GM19099 (cell line): ENCODE results near the gene GSG1L.

ENCODE experiments used
- POLR2A ChIP-seq: IDR thresholded peaks from 3 replicates; pipeline ENCODE4 v1.6.1; 2011; ENCODE audit warnings: low read depth; ENCODE audit not compliant: insufficient read length; ENCODE audit errors: extremely low read depth

The GSG1L gene

DNA sequence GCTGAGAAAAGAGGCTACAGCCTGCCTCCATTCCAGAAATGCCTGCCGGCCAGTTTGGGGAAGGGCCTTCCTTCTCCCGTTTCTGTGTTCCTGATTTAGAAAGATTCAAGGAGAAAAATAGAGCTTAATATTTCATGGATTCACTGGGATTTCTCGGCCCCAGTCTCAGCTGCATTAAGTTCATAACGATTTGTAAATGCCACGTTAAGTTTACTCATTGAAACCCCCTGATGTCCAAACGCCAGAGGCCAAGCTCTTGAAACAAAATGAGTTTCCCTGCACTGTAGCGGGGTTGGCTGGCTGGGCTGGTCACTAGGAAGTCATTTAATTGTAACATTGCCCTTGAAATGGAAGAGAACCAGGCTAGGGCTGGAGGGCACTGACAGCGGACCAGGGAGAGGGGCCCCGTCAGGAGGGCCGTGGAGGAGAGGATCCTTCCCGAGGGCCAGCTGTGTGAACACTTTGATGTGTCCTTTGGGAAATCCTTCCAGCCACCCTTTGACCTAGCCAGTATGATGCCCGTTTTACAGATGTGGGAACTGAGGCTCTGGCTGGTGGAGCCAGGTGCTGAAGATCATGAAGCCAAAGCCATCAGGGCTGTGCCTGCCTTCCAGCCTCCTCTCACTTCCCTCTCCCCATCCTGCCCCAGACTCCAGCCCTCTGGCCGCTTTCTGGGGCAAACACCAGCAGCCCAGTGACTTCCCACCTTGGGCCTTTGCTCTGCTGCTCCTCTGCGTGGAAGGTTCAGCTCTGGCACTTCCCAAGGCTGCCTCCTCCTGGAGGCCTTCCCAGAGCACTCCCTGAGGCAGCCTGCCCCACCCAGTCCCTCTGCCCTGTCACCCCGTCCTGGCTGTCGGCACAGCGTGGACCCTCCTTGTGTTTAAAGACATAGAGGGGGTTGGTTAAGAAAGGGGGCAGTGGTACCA is 293.0 kb downstream of the GSG1L start:
- no peak for TF ChIP-seq POLR2A

DNA sequence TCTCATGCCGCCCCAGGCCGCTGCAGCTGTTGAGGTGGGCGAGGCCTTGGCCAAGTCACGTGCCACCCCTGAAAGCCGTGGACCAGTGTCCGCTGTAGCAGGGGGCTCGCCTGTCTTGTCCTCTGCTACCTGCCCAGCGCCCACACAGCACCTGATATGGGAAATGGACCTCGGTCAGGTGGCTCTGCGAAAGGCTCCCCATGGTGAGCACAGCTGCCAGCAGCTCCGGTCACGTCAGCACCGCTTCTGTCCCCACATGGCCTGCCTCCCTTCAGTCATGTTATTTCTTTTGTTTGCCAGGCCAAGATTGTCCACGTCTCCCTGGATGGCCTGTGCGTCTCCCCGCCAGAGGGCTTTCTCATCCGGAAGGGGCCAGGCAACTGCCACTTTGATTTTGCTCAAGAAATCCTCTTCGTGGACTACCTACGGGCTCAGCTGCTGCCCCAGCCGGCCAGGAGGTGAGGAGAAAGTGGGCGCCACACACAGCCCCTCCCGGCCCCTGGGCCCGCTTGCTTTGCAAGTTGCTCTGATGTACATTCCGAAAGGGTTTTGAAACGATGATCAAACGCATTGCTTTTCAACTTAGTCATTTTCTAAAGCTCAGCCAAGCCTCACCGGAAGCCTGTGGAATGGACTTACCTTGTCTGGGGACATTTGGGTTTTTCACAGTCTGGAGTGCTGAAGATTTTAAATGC is 293.8 kb downstream of the GSG1L start:
- no peak for TF ChIP-seq POLR2A

GRCh38 chr16:27768651-27769272 is 294.8 kb downstream of the GSG1L start:
- TF ChIP-seq POLR2A: no peak

DNA sequence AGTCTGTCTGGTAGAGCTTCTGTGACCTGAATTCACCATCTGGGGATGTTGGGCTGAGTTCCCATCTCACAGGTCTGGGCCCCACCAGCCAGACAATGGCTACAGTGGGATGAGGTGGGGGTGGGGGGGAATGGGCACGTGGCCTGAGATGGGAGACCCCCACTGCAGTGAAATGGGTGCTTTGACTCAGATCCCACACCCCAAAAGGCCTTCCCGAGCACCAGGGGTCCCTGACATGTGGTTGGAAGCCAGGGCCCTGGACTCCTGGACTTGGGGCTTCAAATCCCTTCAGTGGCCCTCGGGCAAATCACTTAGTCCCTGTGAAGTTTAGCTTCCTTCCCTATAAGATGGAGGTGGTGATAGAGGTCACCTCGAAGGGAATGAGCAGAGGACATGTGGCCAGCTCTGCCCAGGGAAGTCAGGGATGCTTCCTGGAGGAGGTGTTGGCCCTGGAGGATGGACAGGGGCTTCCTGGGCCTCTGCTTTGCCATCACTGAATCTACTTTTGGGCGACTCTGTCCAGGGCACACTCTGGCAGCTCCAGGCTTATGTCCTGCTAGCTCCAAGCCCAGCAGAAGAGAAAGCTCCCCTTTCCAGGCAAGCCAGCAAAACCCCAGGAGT is 295.4 kb downstream of the GSG1L start:
- TF ChIP-seq POLR2A: no peak

GRCh38 chr16:27767081-27767480 is 296.4 kb downstream of the GSG1L start:
- TF ChIP-seq POLR2A: no peak

DNA sequence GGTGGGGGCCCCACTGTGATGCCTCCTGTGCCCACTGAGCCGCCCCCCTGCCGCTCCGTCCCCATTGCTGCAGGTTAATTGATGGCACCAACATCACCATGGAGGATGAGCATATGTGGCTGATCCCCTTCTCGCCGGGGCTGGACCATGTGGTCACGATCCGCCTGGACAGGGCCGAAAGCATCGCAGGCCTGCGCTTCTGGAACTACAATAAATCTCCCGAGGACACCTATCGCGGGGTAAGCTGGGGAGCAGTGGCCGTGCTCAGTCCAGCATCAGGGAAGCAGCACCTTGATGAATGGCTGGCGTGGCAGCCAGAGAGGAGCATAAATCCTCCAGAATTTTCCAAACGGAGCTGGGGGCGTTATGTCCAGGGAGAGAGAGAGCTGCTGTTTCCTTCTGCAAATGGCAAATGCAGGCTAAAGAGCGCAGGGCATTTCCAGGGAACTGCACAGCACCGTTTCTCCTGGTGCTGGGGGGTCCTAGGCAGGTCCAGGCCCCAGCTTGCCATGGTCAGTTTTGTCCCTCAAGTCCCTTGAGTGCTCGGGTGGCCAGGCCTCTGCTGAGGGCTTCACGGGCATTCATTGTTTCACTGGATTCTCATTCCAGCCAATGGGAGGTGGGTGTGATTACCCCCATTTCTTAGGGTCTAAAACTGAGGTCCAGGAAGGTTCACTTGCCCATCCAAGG is 297.1 kb downstream of the GSG1L start:
- TF ChIP-seq POLR2A: no peak

DNA sequence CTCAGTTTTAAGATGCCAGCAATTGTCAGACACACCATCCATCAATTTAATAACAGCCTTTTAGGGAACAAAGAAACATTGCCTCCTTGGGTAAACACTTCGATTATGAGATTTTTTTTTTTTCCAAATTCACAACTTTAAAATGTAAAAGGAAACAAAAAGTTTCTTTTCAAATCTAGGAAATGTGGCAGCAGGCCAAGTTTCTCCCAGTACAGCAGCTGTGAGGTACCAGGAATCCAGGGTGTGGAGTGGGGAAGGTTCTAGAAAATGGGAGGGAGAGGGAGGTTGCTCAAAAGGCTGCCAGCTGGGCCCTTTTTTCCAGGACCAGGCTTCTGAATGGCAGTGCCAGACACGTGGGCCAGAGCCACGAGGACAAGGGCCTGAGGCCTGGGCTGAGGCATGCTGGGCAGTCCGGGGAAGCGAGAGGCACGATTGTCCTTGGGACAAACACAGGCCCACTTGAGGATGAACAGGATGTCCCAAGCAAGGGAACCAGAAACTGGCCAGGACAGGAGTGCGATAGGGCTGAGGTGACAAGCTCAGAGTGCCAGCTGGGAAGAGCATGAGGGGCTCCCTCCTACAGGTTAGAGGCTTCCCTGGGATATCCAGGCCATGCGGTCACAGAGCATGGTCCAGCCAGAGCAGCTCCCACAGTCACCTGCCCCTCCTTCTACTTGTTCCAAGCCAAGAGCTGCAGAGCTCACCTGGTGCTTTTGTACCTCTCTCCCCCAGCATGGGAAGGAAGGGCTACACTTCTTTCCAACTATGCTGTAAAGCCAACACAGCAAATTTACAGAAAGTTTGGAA is 298.4 kb downstream of the GSG1L start:
- TF ChIP-seq POLR2A: no peak

DNA sequence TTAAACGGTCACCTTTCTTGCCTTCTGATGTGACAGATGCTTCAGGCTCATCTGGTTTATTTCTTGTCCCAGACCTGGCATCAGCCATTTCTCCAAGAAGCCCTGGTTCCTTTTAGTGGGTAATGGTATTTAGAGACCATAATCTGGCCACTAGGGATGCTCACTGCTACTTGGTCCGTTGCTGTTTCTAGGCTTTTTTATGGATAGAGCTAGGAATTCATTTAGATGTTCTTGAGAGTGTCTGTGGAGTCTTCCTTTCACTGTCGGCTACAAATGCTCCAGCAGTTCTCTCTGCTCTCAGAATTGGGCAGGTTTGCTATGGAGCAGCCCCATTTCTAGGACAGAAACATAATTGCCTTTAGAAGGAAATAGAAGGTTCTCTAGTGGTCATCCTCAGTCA is 299.1 kb downstream of the GSG1L start:
- TF ChIP-seq POLR2A: no peak

DNA sequence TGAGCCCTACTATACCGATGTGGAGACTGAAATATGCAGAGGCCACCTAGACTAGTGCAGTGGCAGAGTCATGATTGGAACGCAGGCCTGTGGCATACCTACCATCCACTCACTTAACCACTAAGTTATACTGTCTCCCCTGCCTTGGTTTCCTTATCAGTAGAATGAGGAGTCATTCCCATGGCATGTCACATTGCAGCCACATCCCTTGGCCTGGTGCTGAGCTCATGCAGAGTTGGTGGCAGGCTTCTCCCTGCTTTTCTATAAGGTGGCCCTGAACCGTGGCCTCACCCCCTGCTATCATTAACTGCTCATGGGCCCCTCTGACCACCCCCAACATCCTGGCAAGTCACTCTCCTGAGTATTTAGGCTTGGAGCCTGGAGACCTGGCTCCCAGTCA is 301.1 kb downstream of the GSG1L start:
- no peak for TF ChIP-seq POLR2A

- TF ChIP-seq POLR2A: no peak
Observed at GRCh38 chr16:27761816-27762215, 301.7 kb downstream of the GSG1L start.

GRCh38 chr16:27760789-27761176 is 302.7 kb downstream of the GSG1L start:
- TF ChIP-seq POLR2A: no peak

DNA sequence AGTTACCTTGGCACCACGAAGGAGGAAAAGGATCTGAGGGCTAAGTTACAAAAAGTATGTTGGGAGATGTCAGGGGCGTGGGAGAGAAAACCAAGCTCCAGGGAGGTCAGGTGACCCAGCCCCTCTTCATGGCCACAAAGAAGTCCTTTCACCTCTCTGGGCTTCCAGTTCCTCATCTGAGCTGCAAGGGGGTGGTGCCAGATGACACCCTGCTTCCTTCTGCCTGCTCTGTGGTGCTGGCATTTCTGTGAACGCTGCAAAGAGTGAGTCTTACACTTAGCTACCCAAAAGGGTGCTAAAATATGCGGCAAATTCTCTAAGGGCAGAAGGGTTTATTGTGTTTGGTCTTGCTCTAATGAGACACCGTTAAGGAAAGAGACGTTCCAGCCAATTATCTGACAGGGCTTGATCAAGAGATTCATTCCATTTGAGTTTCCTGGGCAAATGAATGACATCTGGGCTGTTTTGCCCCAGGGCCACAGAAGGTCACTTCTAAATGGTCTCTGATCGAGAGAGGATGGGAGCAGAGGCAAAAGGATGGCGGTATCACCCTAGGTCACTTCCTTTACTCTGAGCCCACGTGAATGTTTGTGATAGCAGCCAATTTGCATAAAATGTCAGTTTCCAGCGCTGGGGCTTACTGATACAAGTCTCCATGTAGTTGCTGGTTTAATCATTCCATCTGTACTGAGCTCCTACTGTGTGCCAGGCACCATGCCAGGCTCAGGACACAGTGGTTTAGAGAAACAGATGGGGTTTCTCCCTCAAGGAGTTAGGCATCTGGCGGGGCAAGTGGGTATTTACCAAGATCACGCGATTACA is 303.3 kb downstream of the GSG1L start:
- no peak for TF ChIP-seq POLR2A

DNA sequence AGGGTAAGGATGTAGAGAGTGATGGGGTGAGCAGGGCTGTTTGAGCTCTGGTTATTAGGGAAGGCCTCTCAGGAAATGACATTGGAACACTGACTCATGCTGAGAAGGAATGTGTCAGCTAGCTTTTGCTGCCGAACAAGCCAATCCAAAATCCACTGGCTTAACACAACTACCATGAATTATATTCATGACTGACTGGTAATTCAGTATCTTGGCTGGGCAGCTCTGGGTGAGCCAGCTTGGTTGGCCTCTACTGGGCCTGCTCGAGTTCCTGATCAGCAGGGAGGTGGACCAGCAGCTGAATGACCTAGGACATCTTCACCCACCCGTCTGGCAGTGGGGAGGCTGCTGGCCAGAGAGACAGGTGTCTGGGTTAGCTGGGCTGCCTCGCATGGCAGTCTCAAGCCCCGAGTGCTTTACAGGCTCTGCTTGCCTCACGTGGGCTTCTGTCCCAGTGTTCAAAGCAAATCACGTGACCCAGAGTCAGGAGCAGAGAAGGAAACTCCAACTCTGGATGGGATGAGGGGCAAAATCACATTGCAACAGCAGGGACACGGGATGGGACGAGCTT is 304.1 kb downstream of the GSG1L start:
- TF ChIP-seq POLR2A: no peak
